K562 (cell line): Measurements from ENCODE around the gene NSF. TPM values are rescaled to one million over a fixed set of nuclear protein-coding genes. Genes with fewer than 3 reads are reported as not detected.

ENCODE experiments used
- ATAC-seq: fragments of 200-7000 bp; cut with Tn5 transposase; 3 replicates; pipeline ENCODE4 v1.9.1; 2020; ENCODE audit warnings: moderate library complexity
- BruUV-seq: library from RNA; stranded (reverse); fragments of 400-500 nt; replicated peaks from 2 replicates; lab custom pipeline; 2021; lab: Mats Ljungman, UMichigan
- CTCF ChIA-PET: fragments of 300-600 bp; formaldehyde crosslinking; extraction: SDS; loops from one replicate; lab custom pipeline; 2021; ENCODE audit warnings: low intra/inter-chr PET ratio; lab: Yijun Ruan, JAX
- POLR2A ChIA-PET: fragments of 300-600, 350-650 bp; sonication (Branson Sonifier 250); formaldehyde crosslinking; extraction: SDS; loops from one replicate; lab custom pipeline; 2021; ENCODE audit warnings: antibody characterized with exemption, inconsistent platforms; lab: Yijun Ruan, JAX
- DNase-seq, 4 experiments: peaks; one replicate each; pipeline versions ENCODE4 v3.0.0 to v3.0.0-alpha.2; 2011 to 2018; ENCODE audit warnings: low spot score in 3 of 4, mixed read lengths in 3 of 4; ENCODE audit errors: extremely low read depth in 1 of 4
- FAIRE-seq: peaks from 2 replicates; lab custom pipeline; 2011; peaks lifted over from hg19 to GRCh38; lab: Jason Lieb, UNC
- H2AFZ ChIP-seq: 2 replicates; pipeline ENCODE4 v1.6.0; 2011; ENCODE audit warnings: low read depth, low read length, control low read depth, inconsistent platforms
- H3K27ac ChIP-seq: fragments of 200-600 bp; 3 replicates; pipeline ENCODE4 v1.8.0; 2011; ENCODE audit warnings: low read depth, mild to moderate bottlenecking, control low read depth, inconsistent platforms, low read length, moderate library complexity, mixed read lengths; ENCODE audit errors: extremely low read depth
- H3K27me3 ChIP-seq, 2 experiments: fragments of 300-600 bp in 1 of 2; 2 replicates in 1 of 2; 3 replicates in 1 of 2; pipeline versions ENCODE4 v1.6.0 to v1.8.0; 2011; ENCODE audit warnings: inconsistent platforms in 2 of 2, low read length in 2 of 2, mild to moderate bottlenecking in 1 of 2, mixed read lengths in 1 of 2, moderate library complexity in 1 of 2; ENCODE audit not compliant: control insufficient read depth in 2 of 2, insufficient read depth in 2 of 2
- H3K36me3 ChIP-seq: fragments of 300-600 bp; 3 replicates; pipeline ENCODE4 v1.8.0; 2011; ENCODE audit warnings: mild to moderate bottlenecking, low read length, inconsistent platforms; ENCODE audit not compliant: control insufficient read depth, insufficient read depth
- H3K4me1 ChIP-seq, 2 experiments: fragments of 200-600 bp in 1 of 2; replicated peaks in 1 of 2; 2 replicates in 1 of 2; 3 replicates in 1 of 2; pipeline versions ENCODE4 v1.5.1 to v1.8.0; 2011; ENCODE audit warnings: inconsistent platforms in 2 of 2, low read length in 2 of 2, mild to moderate bottlenecking in 1 of 2, mixed read lengths in 1 of 2, moderate library complexity in 1 of 2; ENCODE audit not compliant: control insufficient read depth in 2 of 2, insufficient read depth in 2 of 2
- H3K4me2 ChIP-seq: 2 replicates; pipeline ENCODE4 v1.6.1; 2011; ENCODE audit warnings: low read length, control low read depth, inconsistent platforms, mixed read lengths; ENCODE audit not compliant: insufficient read depth
- H3K4me3 ChIP-seq: fragments of 200-600 bp; sonication (generic), shearing (Covaris generic); 2 replicates; pipeline ENCODE4 v1.5.1; 2016; ENCODE audit warnings: control low read depth, inconsistent platforms
- H3K79me2 ChIP-seq: fragments of 200-600 bp; 3 replicates; pipeline ENCODE4 v1.8.0; 2011; ENCODE audit warnings: low read length, inconsistent platforms; ENCODE audit not compliant: control insufficient read depth, insufficient read depth
- H3K9ac ChIP-seq, 2 experiments: 2 replicates each; pipeline versions ENCODE4 v1.6.0 to v1.6.1; 2011; ENCODE audit warnings: low read depth in 2 of 2, low read length in 2 of 2, control low read depth in 1 of 2, inconsistent platforms in 1 of 2, mild to moderate bottlenecking in 1 of 2, mixed read lengths in 1 of 2; ENCODE audit not compliant: insufficient read depth in 1 of 2
- H3K9me1 ChIP-seq: one replicate; pipeline ENCODE4 v1.6.0; 2011; ENCODE audit warnings: inconsistent platforms, mild to moderate bottlenecking, low read length, moderate library complexity; ENCODE audit not compliant: control insufficient read depth, insufficient read depth
- H3K9me3 ChIP-seq: replicated peaks from 2 replicates; pipeline ENCODE4 v1.5.1; 2011; ENCODE audit warnings: low read depth, low read length, inconsistent platforms; ENCODE audit not compliant: control insufficient read depth, insufficient read depth
- H4K20me1 ChIP-seq: replicated peaks from 2 replicates; pipeline ENCODE4 v1.6.1; 2011; ENCODE audit warnings: low read length, inconsistent platforms, mixed read lengths; ENCODE audit not compliant: control insufficient read depth, insufficient read depth
- CBFA2T3 ChIP-seq: fragments of 450-650 bp; IDR thresholded peaks from 2 replicates; pipeline ENCODE4 v1.6.1; 2017
- CBX5 ChIP-seq: IDR thresholded peaks from 2 replicates; pipeline ENCODE4 v1.6.1; 2014; ENCODE audit warnings: low read depth, borderline replicate concordance
- CREB1 ChIP-seq, 2 experiments: sonication (generic) in 1 of 2; formaldehyde crosslinking in 1 of 2; IDR thresholded peaks; 2 replicates each; pipeline versions ENCODE4 v1.6.1 to v1.8.0; 2012 to 2022; ENCODE audit warnings: inconsistent platforms in 1 of 2, mild to moderate bottlenecking in 1 of 2, missing genetic modification reagents in 1 of 2, moderate library complexity in 1 of 2
- E2F3 ChIP-seq: fragments of 250-450 bp; sonication (Bioruptor Pico); IDR thresholded peaks from 2 replicates; pipeline ENCODE4 v1.4.0; 2020; ENCODE audit warnings: mild to moderate bottlenecking
- MECOM ChIP-seq: fragments of 250-450 bp; sonication (Bioruptor Pico); IDR thresholded peaks from 2 replicates; pipeline ENCODE4 v1.8.0; 2022; ENCODE audit warnings: inconsistent platforms
- MTA3 ChIP-seq: fragments of 450-650 bp; formaldehyde crosslinking; IDR thresholded peaks from 2 replicates; pipeline ENCODE4 v1.6.1; 2017; ENCODE audit warnings: mild to moderate bottlenecking, borderline replicate concordance
- PHTF2 ChIP-seq: fragments of 250-450 bp; sonication (Bioruptor Pico); IDR thresholded peaks from 2 replicates; pipeline ENCODE4 v1.5.0; 2021; ENCODE audit warnings: mild to moderate bottlenecking
- SIX5 ChIP-seq, 2 experiments: IDR thresholded peaks; 2 replicates each; pipeline ENCODE4 v1.6.1; 2011; ENCODE audit warnings: low read length in 2 of 2, borderline replicate concordance in 1 of 2, low read depth in 1 of 2, mild to moderate bottlenecking in 1 of 2, moderate library complexity in 1 of 2; ENCODE audit not compliant: insufficient read depth in 1 of 2
- SRF ChIP-seq, 2 experiments: fragments of 250-450, 450-650 bp in 1 of 2; sonication (Bioruptor Pico) in 1 of 2; sonication (generic) in 1 of 2; formaldehyde crosslinking; IDR thresholded peaks; 2 replicates each; pipeline versions ENCODE4 v1.5.0 to v1.5.1; 2020 to 2022; ENCODE audit warnings: mild to moderate bottlenecking in 1 of 2, missing genetic modification reagents in 1 of 2
- TEAD4 ChIP-seq, 2 experiments: sonication (generic) in 1 of 2; formaldehyde crosslinking in 1 of 2; IDR thresholded peaks; 2 replicates each; pipeline versions ENCODE4 v1.6.1 to v1.8.0; 2012 to 2022; ENCODE audit warnings: borderline replicate concordance in 1 of 2, inconsistent platforms in 1 of 2, low read length in 1 of 2, mild to moderate bottlenecking in 1 of 2, missing genetic modification reagents in 1 of 2
- ZNF197 ChIP-seq: fragments of 200-800 bp; sonication (Bioruptor generic); IDR thresholded peaks from 2 replicates; pipeline ENCODE4 v1.6.1; 2016; ENCODE audit warnings: low read depth, missing genetic modification characterization, missing compliant biosample characterization
- WGBS: fragments of 100-300 bp; shearing (Covaris generic); methylation state at CpG from one replicate; pipeline ENCODE4 v1.1.6; 2016; ENCODE audit warnings: low coverage, mixed read lengths; ENCODE audit not compliant: insufficient coverage; ENCODE audit errors: missing lambda C conversion rate; 5-methylcytosine and 5-hydroxymethylcytosine counted together
- in situ Hi-C: fragments of 300-500 bp; cut with MboI; formaldehyde crosslinking; loops from 4 replicates; pipeline ENCODE4 v1.15.0; 2018; ENCODE audit warnings: inconsistent platforms, mixed read lengths
- intact Hi-C: fragments of 100-400 bp; cut with micrococcal nuclease; formaldehyde crosslinking; loops from 2 replicates; pipeline ENCODE4 v1.14.2; 2022
- polyA plus RNA-seq, 8 experiments: library from polyadenylated mRNA; depleted of rRNA in 4 of 8; stranded (reverse) in 5 of 8; unstranded in 3 of 8; fragments of >200 nt; fragmentation: Nextera tagmentation in 2 of 8; fragmentation: Illumina TruSeq in 1 of 8; extraction: Ambion mirVana in 2 of 8; extraction: Trizol in 1 of 8; gene quantifications; 2 replicates each; pipeline versions ENCODE4 v1.2.1 to v1.2.3, GENCODE V29; 2011 to 2014; ENCODE audit warnings: inconsistent platforms in 1 of 8, missing spikeins in 1 of 8
- total RNA-seq, 7 experiments: library from RNA; depleted of rRNA in 6 of 7; stranded (reverse); fragments of >200 nt in 6 of 7; fragmentation: Illumina TruSeq in 2 of 7; extraction: Trizol in 2 of 7; gene quantifications; 2 replicates each; pipeline versions ENCODE4 v1.2.1 to v1.2.3, GENCODE V29; 2011 to 2021; ENCODE audit warnings: low replicate concordance in 1 of 7
- TF ChIP-seq, protein P1 (sequence below): fragments of 450-650 bp; IDR thresholded peaks from 2 replicates; pipeline ENCODE4 v1.6.1; 2017; ENCODE audit warnings: mild to moderate bottlenecking, moderate library complexity

Gene NSF
- total and polyA plus RNA-seq, 9 of the 15 experiments (the other 6 are each of a cell fraction or from before 2014, with no cell fraction given), result 16.7 to 39.8 (median 36.7) TPM

DNA sequence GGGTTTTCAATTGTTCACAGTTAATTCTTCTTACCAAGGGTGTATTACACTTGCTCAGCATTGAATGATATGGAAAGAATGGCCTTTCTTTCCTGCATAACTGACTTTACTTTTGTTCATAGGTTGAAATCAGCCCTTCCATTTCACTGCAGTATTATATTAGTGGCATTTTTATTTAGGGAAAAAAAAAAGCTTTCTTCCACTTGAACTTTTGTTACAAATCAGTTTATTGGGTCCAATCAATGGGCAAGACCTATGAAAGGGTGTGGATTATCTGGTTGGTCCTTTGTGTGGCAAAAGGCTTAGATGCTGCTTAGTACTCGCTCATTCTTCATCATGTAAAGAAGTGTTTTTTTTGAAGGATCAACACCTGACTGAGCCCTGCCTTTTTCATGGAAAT, 154.0 kb downstream of the NSF start:
- no TSS peak for BruUV-seq
- Histone ChIP-seq H3K4me3 (no peak overlapping the region), H4K20me1 (no peaks in the 10 kb centered on the region), H3K36me3 (peaks cover 6% of the 10 kb centered on the region; the same call in 2 of the 3 replicates), H3K4me2 (no peak overlapping the region), H3K9me1 (no peaks in the 10 kb centered on the region)
- FAIRE-seq (no peak), DNase-seq (no peak)
- POLR2A ChIA-PET, result interaction anchor here (0.7 kb wide), 1 partner anchor 37 kb away, joined by 3 read pairs; no protein-coding TSS in a partner anchor
- CTCF ChIA-PET, result no interaction called here
- TF ChIP-seq TEAD4 (IDR thresholded peaks at IDR 0.05; ENCODE audit: low read length) (no peak), TEAD4 (CRISPR knock-in tag; IDR thresholded peaks at IDR 0.05; ENCODE audit: borderline replicate concordance) (no peak), E2F3 (CRISPR knock-in tag) (no peak), SRF (CRISPR knock-in tag; IDR thresholded peaks at IDR 0.05) (no peak), CREB1 (IDR thresholded peaks at IDR 0.05) (no peak), CREB1 (CRISPR knock-in tag; IDR thresholded peaks at IDR 0.05) (no peak), SIX5 (IDR thresholded peaks at IDR 0.05; ENCODE audit: borderline replicate concordance in 1 of 2, insufficient read depth in 1 of 2, low read depth in 1 of 2, low read length in 2 of 2) (no peak), CBX5 (no peak), ZNF197 (CRISPR knock-in tag) (no peak), PHTF2 (CRISPR knock-in tag) (no peak), MECOM (CRISPR knock-in tag) (no peak), CBFA2T3 (no peak), MTA3 (no peak)
- TF ChIP-seq, protein P1, sequence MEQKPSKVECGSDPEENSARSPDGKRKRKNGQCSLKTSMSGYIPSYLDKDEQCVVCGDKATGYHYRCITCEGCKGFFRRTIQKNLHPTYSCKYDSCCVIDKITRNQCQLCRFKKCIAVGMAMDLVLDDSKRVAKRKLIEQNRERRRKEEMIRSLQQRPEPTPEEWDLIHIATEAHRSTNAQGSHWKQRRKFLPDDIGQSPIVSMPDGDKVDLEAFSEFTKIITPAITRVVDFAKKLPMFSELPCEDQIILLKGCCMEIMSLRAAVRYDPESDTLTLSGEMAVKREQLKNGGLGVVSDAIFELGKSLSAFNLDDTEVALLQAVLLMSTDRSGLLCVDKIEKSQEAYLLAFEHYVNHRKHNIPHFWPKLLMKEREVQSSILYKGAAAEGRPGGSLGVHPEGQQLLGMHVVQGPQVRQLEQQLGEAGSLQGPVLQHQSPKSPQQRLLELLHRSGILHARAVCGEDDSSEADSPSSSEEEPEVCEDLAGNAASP, result no peak
- TF ChIP-seq, all 486 proteins: peak for 0
- H2AFZ ChIP-seq, result no peak overlapping the region
- 100% methylated on average over 1 of the region's 1 CpG for WGBS
- no peaks in the 10 kb centered on the region for H3K9me3 ChIP-seq
- no peak overlapping the region for H3K9ac ChIP-seq
- no peak overlapping the region for H3K27ac ChIP-seq
- H3K4me1 ChIP-seq, result peaks cover 8 to 12% of the 10 kb centered on the region in 2 experiments; a peak in 3 of 5 replicates
- intact Hi-C loops (no loop called here), in situ Hi-C loops (no loop called here)
- no peaks in the 10 kb centered on the region for H3K27me3 ChIP-seq
- no peaks in the 10 kb centered on the region for H3K79me2 ChIP-seq
- ATAC-seq, result no peak
